ENCODE data around the gene ESYT2.
A peak's percentile ranks its signal among the peaks of the same experiment; 100 is the strongest.

The ESYT2 gene

GRCh38 chr7:158821171-158822031 lies 7.9 kb downstream of the ESYT2 start:
- CTCF ChIA-PET, result no interaction called here
- no peak for TF ChIP-seq CTCF (IDR thresholded peaks at IDR 0.05; ENCODE audit: insufficient read depth, low read length, missing control alignments)
- DNase-seq (ENCODE audit: low read depth, low spot score), result no peak
- POLR2A ChIA-PET, result no interaction called here
- no peak overlapping the region for H3K4me3 ChIP-seq (ENCODE audit: low read depth, low read length)

GRCh38 chr7:158820656-158821055 lies 8.7 kb downstream of the ESYT2 start:
- CTCF ChIA-PET, result no interaction called here
- DNase-seq (ENCODE audit: low read depth, low spot score), result no peak

GRCh38 chr7:158819571-158820203 lies 9.6 kb downstream of the ESYT2 start:
- CTCF ChIA-PET, result interaction anchor here (0.8 to 1.1 kb wide), 2 partner anchors 25 to 123 kb away, joined by 3 read pairs; no protein-coding TSS in a partner anchor
- POLR2A ChIA-PET, result interaction anchor here (1.1 kb wide), 1 partner anchor 10 kb away, joined by 8 read pairs; the partner anchor contains the start of gene ESYT2
- TF ChIP-seq CTCF (IDR thresholded peaks at IDR 0.05; ENCODE audit: insufficient read depth, low read length, missing control alignments), result no peak
- DNase-seq (ENCODE audit: low read depth, low spot score), result no peak
- no peak overlapping the region for H3K4me3 ChIP-seq (ENCODE audit: low read depth, low read length)

More at GRCh38 chr7:158820656-158821055, 8.7 kb downstream of the ESYT2 start:
- POLR2A ChIA-PET, result no interaction called here
- no peak for TF ChIP-seq CTCF (IDR thresholded peaks at IDR 0.05; ENCODE audit: insufficient read depth, low read length, missing control alignments)
- H3K4me3 ChIP-seq (ENCODE audit: low read depth, low read length), result no peak overlapping the region

GRCh38 chr7:158818325-158819213 lies 10.7 kb downstream of the ESYT2 start:
- POLR2A ChIA-PET, result interaction anchor here (0.6 to 1.3 kb wide), 4 partner anchors 11 to 79 kb away, joined by 4 to 8 read pairs (median 6); partner anchors contain the start of gene ESYT2
- CTCF ChIA-PET, result interaction anchor here (0.8 to 1.1 kb wide), 2 partner anchors 24 to 122 kb away, joined by 3 read pairs; no protein-coding TSS in a partner anchor
- H3K4me3 ChIP-seq (ENCODE audit: low read depth, low read length), result peak overlapping the region; percentile 53
- TF ChIP-seq CTCF (IDR thresholded peaks at IDR 0.05; ENCODE audit: insufficient read depth, low read length, missing control alignments), result no peak
- peak; percentile 83 for DNase-seq (ENCODE audit: low read depth, low spot score)

GRCh38 chr7:158816995-158817394 lies 12.3 kb downstream of the ESYT2 start:
- ChIA-PET CTCF (interaction anchor here (2.1 to 2.2 kb wide), 2 partner anchors 10 to 160 kb away, joined by 4 to 9 read pairs; no protein-coding TSS in a partner anchor), POLR2A (interaction anchor here (0.6 to 1.3 kb wide), 3 partner anchors 12 to 61 kb away, joined by 3 to 5 read pairs (median 3); partner anchors contain the start of gene ESYT2)
- H3K4me3 ChIP-seq (ENCODE audit: low read depth, low read length), result no peak overlapping the region
- no peak for DNase-seq (ENCODE audit: low read depth, low spot score)
- TF ChIP-seq CTCF (IDR thresholded peaks at IDR 0.05; ENCODE audit: insufficient read depth, low read length, missing control alignments), result no peak
